DMS 273 (cell line): ENCODE measurements around the gene F8.
"Not testable (repeated sequence)": the region's sequence is repeated elsewhere in the genome, so short reads cannot be mapped to it uniquely, and the experiment has no call there.

Experiments used
- DNase-seq: peaks from one replicate; lab custom pipeline; 2025; ENCODE audit not compliant: unreplicated experiment; lab: John Stamatoyannopoulos, UW

F8 gene

DNA sequence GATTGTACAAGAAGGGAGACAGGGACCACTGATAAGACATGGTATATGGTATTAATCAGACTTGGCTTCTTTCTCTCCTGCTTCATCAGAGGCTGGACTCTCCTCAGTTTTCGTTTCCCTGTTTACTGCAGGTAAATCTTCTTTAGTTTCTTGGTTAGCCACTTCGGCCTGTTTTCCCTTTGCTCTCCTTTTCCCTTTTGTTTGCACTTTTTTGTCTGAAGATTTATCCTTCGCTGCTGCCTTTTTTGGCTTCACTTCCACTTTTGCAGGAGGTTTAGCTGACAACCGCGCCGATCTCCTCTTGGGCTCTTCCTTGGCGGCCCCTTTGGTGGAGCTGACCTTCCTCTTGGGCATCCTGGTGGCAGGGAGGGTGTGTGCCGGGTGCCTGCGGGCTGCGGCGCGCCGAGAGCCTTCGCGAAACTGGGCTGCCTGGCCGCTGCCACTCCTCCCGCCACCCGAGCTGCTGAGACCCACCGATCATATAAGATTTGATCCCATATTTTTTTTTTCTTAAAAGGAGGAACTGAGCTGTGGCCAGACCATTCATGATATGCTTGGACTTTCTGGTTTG, 205.4 kb downstream of the F8 start:
- not testable (repeated sequence) for DNase-seq

DNA sequence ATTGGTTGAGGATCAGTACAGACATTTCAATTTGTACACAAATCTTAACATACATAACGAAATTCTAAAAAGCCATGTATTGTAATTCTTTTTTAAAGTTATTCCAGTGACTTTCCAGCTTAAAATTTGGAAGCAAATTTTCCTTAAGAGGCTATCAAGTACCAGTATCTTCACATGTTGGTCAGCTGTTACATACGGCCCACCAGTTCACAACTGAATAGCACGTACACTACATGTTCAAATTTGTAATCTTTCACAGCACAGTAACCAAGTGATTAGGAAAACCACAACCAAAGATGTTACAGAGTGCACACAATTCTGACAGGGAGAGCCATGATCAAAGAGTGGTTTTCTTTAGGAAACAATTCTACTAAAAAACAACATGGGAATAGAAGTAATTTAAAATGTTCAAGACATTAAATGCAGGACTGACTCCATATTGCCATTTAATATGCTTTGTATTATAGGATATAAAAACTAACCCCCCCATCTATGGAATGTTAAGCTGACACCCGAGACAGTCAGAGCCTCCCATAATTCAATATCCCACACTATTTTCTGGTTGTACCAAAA, 206.1 kb downstream of the F8 start:
- not testable (repeated sequence) for DNase-seq

DNA sequence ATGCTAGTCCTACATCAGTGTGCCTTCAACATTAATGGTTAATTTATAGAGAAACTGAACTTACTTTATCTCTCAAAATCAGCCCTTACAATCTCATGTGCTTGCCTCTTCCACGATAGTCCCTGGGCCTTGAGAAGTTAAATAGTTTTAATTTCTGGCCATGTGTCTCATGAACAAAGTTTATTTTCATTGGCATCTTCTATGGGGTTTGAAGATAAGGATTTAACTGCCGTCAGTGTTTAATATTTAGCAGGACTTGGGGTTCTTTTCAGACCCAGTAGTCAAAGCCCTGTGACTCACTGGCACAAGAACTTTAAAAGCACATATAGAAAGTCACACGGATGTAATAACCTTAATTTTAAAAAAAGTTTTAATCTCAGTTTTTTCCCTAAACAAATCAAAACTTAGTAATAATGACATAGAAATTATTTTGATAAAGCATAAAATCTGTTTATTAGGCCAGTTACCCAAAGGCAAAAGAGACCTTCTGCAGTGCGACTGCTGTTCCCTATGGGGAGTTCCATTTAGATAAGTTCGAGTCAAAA, 207.2 kb downstream of the F8 start:
- no peak for DNase-seq

DNA sequence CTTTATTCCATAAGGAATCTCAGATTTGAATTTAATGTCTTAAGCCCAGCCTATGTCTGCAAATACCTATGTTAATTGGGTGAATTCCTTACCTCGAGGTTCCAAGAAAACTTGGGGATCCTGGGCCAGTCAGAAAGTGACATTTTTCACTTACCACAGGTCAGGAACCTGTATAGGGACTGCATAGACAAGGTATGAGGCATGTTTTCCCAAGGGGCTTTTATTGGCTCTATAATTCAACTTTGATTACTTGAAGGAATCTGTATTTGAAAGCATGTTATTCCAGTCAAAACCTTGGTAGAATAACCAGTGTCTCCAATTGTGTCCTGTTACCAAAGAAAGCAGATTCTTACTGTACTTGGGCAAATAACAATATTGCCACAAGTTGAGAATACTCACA, 208.7 kb downstream of the F8 start:
- no peak for DNase-seq

DNA sequence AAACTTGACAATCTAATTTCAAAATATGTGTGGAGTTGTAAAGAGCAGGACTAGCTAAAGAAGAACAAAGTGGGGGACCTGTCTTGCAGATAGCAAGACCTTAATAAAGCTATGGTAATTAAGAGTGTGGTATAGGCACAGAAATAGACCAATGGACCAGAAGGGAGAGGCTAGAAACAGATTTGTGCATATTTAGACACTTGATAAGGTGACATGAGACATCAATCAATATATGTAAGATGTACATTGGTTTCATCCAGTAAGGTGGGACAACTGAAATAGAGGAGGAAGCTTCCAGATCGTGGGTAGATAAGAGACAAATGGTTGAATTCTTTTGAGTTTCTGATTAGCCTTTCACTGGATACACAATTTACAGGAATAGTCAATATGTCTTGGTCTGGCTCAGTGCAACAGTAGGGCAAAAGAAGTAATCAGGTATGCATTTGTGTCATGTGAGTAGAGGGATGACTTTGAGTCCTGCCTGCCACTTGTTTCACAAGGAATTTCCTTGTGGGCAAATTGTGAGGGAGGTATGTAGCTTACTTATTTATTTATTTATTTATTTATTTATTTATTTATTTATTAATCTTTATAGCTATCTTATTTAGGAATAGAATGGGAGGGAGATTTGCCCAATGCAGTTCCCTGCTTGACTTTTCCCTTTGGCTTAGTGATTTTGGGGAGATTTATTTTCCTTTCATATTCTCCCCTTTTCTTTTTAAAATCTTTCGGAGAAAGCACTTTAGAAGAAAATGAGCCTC, 210.0 kb downstream of the F8 start:
- DNase-seq, result no peak

DNA sequence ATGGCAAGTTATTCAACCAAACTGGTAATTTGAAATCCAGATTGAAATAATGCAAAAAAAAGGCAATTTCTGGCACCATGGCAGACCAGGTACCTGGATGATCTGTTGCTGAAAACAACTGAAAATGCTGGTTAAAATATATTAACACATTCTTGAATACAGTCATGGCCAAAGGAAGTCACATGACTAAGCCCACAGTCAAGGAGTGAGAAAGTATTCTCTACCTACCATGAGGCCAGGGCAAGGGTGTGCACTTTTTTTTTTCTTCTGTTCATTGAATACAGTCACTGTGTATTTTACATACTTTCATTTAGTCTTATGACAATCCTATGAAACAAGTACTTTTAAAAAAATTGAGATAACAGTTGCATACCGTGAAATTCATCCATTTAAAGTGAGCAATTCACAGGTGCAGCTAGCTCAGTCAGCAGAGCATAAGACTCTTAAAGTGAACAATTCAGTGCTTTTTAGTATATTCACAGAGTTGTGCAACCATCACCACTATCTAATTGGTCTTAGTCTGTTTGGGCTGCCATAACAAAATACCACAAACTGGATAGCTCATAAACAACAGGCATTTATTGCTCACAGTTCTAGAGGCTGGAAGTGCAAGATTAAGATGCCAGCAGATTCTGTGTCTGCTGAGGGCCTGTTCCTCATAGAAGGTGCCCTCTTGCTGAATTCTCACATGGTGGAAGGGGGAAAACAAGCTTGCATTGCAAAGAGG, 212.4 kb downstream of the F8 start:
- DNase-seq, result no peak

DNA sequence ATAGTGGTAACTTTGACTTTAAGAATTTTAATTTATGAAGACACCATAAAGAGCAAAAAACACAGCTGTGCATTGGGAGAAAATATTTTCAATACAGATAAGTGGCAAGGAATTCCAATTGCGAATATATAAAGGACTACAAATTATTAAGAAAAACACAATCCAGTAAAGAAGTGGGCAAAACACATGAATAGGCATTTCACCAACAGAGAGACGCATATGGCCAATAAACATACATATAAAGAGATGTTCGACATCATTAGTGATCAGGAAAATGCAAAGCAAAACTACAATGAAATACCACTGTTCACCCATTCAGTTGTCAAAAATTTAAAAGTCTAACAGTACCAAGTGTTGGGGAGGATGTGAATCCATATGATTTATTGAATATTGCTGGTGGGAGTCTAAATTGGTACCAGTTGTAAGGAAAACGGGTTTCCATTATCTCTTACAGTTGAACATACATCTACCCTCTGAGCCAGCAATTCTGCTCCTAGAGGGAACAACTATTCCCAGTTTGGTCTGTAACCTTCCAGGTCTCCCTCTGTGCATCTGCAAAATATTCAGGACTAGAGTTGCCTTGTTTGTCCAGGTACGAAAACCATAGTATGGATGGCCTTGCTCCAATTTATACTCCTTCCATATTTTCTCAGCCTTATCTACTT, 215.6 kb downstream of the F8 start:
- DNase-seq, result no peak

DNA sequence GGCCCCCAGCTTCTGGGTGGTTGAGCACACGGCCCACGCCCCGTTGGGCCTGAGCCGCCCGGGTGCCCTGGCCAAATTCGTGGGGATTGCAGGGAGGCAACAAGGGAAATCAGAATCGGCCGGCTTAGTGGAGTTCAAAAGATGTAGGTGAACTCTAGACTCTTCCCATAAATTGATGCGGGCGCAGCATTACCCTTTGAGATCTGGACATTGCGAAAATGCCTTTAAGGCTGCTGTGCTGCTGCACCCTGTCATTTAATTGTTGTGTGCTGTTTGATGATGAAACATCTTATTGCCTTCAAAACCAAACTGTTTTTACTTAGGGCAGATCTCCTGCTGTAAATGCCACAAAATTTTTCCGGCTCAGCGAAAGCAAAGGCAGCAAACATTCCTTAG, 216.8 kb downstream of the F8 start:
- DNase-seq, result no peak

DNA sequence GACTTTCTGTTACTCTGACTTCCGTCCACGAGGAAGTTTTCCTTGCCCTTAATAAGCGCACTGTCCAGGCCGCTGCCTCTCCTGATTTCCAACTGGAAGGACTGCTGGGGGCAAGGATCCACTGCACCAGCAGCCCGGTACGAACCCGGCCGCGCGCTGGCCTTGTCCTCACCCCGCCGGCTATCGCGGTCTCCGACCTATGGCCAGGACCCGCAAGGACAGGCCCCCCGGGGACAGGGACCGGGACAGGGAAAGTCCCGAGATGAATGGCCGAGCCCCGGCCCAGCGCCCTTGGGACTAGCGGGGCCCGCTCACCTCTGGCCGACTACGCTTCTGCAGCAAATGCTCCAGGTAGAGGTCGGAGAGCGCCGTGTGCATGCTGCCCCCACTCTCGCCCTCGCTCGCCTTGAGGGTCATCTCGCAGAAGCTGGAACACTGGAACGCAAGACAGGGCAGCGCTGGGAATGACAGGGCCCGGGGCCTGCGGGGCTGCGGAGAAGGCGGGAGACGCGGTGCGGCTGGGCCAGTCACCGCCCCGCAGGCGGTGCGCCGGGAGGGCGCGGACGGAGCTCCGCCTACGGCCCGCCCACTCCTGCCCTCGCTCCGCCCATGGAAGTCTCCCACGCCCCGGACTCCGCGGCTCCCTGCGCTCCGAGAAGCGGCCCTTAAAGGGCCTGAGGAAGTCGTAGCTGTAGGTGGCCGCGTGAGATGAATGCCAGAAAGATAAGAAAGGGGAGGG, 217.4 kb downstream of the F8 start, which contains the start of gene MPP1:
Gene MPP1, minus strand, starts transcription at position 529 of the 739 bp plus-strand sequence. Its CDS starts 112 bp downstream, at position 417.
- peak; percentile 90 for DNase-seq

DNA sequence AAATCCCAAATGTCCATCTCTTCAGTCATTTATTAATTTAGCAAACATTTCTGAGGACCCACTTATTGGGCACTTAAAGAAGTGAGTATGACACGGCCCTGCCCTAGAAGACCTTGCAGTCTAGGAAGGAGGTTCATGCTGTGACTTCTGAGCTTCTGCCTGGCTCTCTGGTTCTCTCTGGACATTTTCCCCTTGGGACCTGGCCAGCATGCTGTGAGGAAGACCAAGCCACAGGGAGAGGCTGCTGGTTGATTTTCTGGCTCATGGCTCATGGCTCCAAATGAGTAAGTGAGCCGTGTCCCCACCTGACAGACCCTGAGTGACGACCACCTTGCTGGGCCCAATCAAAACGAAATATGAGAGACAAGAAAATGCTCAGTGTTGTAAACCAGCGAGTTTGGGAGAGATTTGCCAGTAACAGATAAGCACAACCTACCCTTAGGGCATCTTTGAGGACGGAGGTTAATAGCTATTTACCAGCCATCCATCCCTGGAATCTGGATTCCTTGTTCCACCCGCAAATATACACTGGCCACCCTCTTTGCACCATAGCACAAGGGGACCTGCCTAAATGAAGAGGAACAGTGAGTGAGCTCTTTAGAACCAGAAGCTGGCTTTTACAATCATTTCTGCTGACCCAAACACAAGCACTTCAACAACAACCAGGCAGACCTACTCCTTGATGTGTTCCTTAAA, 218.1 kb downstream of the F8 start:
- no peak for DNase-seq

DNA sequence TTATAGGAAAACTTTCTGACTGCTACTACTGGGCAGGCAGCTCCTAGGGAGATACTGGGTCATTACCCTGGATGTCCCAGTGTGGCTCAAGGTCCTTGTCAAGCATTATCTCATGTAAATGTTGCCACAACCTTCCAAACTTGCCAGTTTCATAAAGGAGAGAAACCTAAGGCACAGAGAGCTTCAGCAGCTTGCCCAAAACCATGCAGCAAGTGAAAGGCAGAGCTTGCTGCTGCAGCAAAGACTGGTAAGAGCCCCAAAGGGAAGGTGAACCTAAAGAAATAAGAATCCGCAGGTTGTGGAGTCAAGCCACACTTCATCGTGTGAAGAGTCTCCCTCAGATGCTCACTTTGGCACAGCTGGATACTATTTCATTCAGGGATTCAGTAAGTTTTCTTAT, 219.6 kb downstream of the F8 start:
- no peak for DNase-seq

DNA sequence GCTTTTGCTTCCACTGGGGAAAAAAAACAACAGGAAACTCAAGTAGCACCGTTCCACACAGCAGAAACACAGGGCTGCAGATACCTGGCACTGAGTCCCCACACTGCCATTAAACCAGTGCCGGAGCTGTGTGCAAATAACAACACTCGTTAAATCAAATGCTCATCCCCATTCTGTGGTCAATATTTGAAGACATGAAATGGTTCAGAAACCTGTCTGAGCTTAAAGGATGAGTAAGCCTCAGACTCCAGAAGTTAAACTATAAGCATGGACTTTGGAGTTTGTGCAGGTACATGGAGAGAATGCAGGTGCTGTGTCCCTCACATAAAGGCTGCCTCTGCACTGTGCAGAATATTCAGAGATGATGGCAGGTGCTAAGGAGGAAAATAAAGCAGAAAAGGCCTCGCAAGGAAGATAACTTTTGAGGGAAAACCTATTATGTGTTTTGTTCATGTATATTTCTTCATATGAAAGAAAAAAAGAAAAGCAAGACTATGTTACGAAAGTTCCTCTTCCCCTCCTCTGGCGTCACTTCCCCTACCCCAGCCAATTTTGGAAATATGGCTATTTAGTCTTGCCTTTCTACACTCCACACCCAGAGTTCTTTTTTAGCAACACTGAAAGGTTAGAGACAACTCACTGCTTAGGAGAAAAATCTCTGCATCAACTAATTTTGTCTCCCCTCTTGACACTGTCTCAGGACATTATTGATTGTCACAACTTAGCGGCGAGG, 221.9 kb downstream of the F8 start:
- no peak for DNase-seq

DNA sequence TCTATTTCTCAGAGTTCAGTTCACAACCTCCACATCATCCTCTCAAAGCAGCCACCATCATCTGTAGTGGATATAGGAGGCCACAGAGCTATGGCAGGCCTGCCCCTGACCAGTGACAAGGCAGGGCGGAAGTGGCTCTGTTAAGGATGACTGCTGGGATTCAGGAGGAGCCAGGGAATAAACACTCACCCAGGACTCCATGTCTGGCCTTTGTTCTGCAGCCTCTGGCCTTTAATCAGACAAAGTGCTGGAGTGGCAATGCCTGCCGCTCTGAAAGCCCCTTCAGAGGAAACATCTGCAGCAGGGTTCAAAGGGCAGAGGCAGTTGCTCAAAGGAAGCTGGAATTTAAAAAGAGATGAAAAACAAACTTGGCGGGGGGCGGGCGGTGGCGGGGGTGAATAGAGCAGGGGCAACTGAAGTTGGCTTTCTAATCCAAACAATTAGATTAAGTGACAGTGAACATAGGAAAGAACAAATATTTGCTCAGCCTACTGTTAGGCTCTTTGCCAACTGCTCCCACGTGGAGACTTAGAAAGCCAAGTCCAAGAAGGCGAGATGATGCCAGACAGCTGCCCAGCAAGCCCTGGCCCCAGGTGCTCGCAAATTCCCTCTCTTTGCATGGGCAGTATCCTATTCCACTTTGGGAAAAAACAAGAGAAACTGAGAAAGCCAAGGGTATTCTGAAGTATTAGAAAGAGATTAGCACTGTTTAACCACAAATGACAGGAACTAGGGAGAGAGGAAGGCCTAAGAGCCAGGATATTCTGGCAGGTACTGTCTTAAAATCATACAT, 222.8 kb downstream of the F8 start:
- DNase-seq, result peak; percentile 60

DNA sequence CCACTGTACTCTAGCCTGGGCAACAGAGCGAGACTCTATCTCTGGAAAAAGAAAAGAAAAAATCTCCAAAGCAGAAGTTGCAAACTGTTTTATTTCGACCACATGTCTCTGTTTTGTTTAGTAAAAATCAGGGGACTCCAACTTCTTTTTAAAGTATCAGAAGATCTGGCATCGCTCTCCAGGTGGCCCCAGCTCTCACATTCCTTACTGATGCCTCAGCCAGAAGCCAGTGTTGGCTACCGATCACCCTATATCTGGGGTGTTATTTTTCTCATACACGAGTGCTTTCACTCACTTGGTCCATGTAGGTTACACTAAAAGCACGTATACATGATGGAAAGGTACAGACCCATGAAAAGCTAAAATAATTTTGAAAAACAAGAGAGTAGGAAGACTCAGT, 225.5 kb downstream of the F8 start:
- DNase-seq, result no peak

DNA sequence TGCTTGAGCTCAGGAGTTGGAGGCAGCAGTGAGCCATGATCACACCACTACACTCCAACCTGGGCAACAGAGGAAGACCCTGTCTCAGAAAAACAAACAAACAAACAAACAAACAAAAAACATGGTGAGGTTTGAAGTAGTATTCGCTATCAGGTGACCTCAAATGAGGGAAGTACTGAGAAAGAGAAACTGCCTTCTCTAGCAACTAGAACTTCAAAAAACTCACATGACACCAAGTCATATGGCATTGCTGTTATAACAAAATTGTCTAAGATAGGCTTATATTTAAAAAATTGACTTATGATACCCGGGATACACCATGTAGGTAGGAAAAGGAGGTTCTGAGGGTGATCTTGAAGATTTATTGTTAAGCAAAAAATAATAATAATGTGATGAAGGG, 227.5 kb downstream of the F8 start:
- no peak for DNase-seq

DNA sequence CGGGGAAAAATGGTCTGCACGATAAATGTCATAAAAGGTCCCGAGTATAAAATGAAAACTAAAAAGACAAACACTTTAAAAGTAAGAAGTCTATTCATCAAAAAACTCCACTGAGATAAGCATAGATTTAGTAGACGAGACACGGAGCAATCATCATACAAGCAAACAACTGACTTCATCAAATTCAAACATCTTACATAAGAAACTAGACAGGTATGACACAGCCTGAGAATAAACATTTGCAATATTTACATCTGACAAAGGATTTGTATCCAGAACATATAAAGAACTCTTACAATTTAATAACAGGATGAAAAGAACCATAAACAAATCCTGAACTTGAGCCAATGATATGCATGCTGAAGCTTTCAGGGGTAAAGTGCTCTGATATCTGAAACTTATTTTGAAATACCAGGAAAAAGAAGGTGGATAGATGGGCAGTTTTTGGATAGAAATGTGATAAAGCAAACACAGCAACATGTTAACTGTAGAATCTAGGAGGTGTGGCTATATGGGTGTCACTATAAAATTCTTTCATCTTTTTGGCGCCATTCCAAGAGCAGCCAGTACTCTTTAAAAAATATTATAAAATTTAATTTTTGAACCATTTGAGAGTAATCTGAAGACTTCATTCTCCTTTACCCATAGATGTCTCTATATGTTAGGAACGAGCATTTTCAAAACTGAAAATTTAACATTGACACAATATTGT, 229.3 kb downstream of the F8 start:
- DNase-seq, result no peak

DNA sequence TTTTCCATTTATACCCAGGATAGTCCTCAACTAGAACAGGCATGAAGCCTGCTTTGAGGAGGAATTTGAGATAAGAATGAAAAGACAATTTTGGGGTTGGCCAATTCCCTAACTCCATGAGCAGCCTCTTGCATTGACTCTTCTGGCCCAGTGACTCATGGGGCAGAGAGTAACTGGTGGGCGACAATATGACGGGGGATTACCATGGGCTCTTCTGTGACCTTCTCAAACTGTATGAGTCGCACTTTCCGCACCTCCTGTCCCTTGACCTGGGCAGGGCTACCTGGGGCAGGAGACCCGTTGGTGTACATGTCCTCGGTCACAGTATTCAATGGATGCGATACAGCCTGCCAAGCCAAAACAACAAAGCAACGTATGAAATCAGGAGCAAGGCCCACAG, 230.6 kb downstream of the F8 start:
- no peak for DNase-seq

DNA sequence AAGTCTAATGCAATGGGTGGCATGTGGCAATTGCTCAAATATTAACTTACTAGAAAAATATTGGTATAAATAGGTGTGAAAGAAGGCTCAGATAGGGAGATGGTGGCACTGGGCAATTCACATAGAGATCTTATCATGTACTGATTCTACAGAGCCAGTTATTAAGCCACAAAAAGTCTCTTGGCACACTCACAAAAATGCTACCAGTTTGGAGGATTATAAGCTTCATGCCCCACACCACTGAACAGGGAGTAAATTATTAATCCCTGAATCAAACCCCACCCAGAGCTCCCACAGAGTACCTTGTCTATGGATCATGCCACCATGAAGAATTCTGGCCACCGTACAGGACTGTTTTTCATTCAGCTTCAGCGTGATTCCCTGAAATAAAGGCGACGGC, 231.1 kb downstream of the F8 start:
- DNase-seq, result no peak
